ENCODE data around the gene FFAR4.

DNA sequence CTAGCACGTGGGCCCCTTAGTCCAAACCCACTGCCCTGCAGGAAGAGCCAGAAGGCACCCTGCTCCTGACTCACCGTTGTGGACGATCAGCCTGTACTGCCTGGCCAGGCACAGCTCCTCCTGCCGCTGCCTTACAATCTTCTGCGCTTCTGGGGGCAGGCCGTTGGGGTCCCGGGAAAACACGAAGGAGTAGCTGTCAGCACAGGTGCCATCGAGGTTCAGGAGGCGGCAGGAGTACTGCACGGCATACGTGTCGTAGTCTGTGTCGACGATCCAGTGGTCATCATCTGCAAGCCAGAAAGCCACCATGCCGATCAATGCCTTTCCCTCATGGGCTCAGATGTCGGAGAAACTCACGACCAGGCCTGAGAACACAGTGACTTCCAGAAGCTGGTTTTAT is 27.3 kb downstream of the FFAR4 start:
- TF ChIP-seq, protein P1, sequence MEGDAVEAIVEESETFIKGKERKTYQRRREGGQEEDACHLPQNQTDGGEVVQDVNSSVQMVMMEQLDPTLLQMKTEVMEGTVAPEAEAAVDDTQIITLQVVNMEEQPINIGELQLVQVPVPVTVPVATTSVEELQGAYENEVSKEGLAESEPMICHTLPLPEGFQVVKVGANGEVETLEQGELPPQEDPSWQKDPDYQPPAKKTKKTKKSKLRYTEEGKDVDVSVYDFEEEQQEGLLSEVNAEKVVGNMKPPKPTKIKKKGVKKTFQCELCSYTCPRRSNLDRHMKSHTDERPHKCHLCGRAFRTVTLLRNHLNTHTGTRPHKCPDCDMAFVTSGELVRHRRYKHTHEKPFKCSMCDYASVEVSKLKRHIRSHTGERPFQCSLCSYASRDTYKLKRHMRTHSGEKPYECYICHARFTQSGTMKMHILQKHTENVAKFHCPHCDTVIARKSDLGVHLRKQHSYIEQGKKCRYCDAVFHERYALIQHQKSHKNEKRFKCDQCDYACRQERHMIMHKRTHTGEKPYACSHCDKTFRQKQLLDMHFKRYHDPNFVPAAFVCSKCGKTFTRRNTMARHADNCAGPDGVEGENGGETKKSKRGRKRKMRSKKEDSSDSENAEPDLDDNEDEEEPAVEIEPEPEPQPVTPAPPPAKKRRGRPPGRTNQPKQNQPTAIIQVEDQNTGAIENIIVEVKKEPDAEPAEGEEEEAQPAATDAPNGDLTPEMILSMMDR (conservative IDR thresholded peaks at IDR 0.05; ENCODE audit: low read depth in 2 of 2), result no peak
- no peak for TF ChIP-seq EZH2 (IDR thresholded peaks at IDR 0.05; ENCODE audit: low read depth, unreplicated experiment)
